Thyroid gland (tissue), 4 donors: ENCODE data around the gene CLNS1A.

ENCODE experiments used
- CTCF ChIP-seq, 6 experiments: fragments of 200-600 bp in 3 of 6; fragments of 450-650 bp in 3 of 6; sonication (generic) in 3 of 6; IDR thresholded peaks; one replicate each; pipeline ENCODE4 v1.5.1; 2016 to 2019; ENCODE audit warnings: antibody characterized with exemption in 6 of 6, mild to moderate bottlenecking in 2 of 6, inconsistent platforms in 1 of 6, moderate library complexity in 1 of 6
- POLR2A ChIP-seq, 2 donors: fragments of 450-650 bp; IDR thresholded peaks; one replicate each; pipeline ENCODE4 v1.6.1; 2017; ENCODE audit warnings: antibody characterized with exemption in 2 of 2, mild to moderate bottlenecking in 2 of 2, moderate library complexity in 1 of 2

DNA sequence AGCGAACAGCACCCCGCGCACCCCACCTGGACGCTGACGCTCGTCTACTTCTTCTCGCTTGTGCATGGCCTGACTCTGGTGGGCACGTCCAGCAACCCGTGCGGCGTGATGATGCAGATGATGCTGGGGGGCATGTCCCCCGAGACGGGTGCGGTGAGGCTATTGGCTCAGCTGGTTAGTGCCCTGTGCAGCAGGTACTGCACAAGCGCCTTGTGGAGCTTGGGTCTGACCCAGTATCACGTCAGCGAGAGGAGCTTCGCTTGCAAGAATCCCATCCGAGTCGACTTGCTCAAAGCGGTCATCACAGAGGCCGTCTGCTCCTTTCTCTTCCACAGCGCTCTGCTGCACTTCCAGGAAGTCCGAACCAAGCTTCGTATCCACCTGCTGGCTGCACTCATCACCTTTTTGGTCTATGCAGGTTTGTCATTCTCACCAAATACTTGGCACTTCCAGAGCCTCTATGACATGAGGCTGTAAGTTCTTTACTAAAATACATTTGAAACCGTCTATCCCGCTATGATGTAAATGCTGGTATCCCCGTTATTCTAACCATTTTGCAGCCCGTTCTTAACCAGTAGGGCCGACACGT is 47.3 kb downstream of the CLNS1A start:
- TF ChIP-seq CTCF (IDR thresholded peaks at IDR 0.05) (no peak), POLR2A (IDR thresholded peaks at IDR 0.05) (no peak)
